ENCODE data around the gene GRK2.

- TF ChIP-seq GATA2 (IDR thresholded peaks at IDR 0.05; ENCODE audit: low read depth, low read length), result no peak
- no peak for TF ChIP-seq GATA3 (IDR thresholded peaks at IDR 0.05; ENCODE audit: low read depth, low read length)
Observed at GRCh38 chr11:67245046-67245445, 21.2 kb upstream of the GRK2 start.

All from SH-SY5Y (cell line).